IMR-90 (cell line): ENCODE measurements around the gene NTRK2. TPM values are rescaled to one million over a fixed set of nuclear protein-coding genes. Genes with fewer than 3 reads are reported as not detected.

Source experiments
- ATAC-seq: fragments of 200-7000 bp; cut with Tn5 transposase; 2 replicates; pipeline ENCODE4 v1.9.1; 2020; ENCODE audit warnings: low read depth, mild to moderate bottlenecking, moderate library complexity
- BruUV-seq: library from RNA; stranded (reverse); fragments of 400-500 nt; replicated peaks from 2 replicates; lab custom pipeline; 2021; lab: Mats Ljungman, UMichigan
- CTCF ChIA-PET: fragments of 300-600 bp; formaldehyde crosslinking; extraction: SDS; loops from one replicate; lab custom pipeline; 2021; ENCODE audit warnings: antibody characterized with exemption; lab: Yijun Ruan, JAX
- POLR2A ChIA-PET: fragments of 300-600 bp; sonication (Branson Sonifier 250); formaldehyde crosslinking; loops from one replicate; lab custom pipeline; 2022; ENCODE audit warnings: antibody characterized with exemption; ENCODE audit not compliant: unreplicated experiment; lab: Charles Lee
- DNase-seq: peaks from one replicate; pipeline ENCODE4 v3.0.0; 2013
- H2AFZ ChIP-seq: replicated peaks from 2 replicates; pipeline ENCODE3; 2013; ENCODE audit warnings: low read length, mild to moderate bottlenecking; ENCODE audit not compliant: poor library complexity
- H2AK5ac ChIP-seq: 2 replicates; pipeline ENCODE4 v1.6.1; 2013; ENCODE audit warnings: low read depth, low read length, inconsistent platforms
- H2AK9ac ChIP-seq: replicated peaks from 2 replicates; pipeline ENCODE3; 2013; ENCODE audit warnings: mild to moderate bottlenecking, low read depth, low read length, moderate library complexity; ENCODE audit not compliant: poor library complexity
- H2BK120ac ChIP-seq: 2 replicates; pipeline ENCODE4 v1.6.1; 2013; ENCODE audit warnings: low read depth, low read length, inconsistent platforms
- H2BK15ac ChIP-seq: 3 replicates; pipeline ENCODE4 v1.6.1; 2013; ENCODE audit warnings: low read depth, low read length, inconsistent platforms
- H2BK20ac ChIP-seq: 2 replicates; pipeline ENCODE4 v1.6.1; 2013; ENCODE audit warnings: low read depth, mild to moderate bottlenecking, inconsistent platforms, low read length, moderate library complexity
- H2BK5ac ChIP-seq: 2 replicates; pipeline ENCODE4 v1.6.1; 2013; ENCODE audit warnings: mild to moderate bottlenecking, low read depth, low read length, inconsistent platforms; ENCODE audit not compliant: poor library complexity, severe bottlenecking
- H3K14ac ChIP-seq: replicated peaks from 2 replicates; pipeline ENCODE4 v1.6.1; 2013; ENCODE audit warnings: low read depth, low read length, inconsistent platforms
- H3K18ac ChIP-seq: 2 replicates; pipeline ENCODE4 v1.6.1; 2013; ENCODE audit warnings: low read depth, low read length, control low read depth
- H3K23ac ChIP-seq: 2 replicates; pipeline ENCODE4 v1.6.1; 2013; ENCODE audit warnings: low read depth, low read length, inconsistent platforms
- H3K27ac ChIP-seq: 2 replicates; pipeline ENCODE4 v1.5.1; 2013; ENCODE audit warnings: mild to moderate bottlenecking, control low read depth, low read length; ENCODE audit not compliant: insufficient read depth
- H3K27me3 ChIP-seq: 2 replicates; pipeline ENCODE4 v1.6.1; 2013; ENCODE audit warnings: low read length; ENCODE audit not compliant: control insufficient read depth, insufficient read depth
- H3K36me3 ChIP-seq: 2 replicates; pipeline ENCODE4 v1.6.1; 2013; ENCODE audit warnings: low read length, mixed read lengths; ENCODE audit not compliant: control insufficient read depth, insufficient read depth
- H3K4ac ChIP-seq: 2 replicates; pipeline ENCODE4 v1.6.1; 2013; ENCODE audit warnings: low read depth, low read length, inconsistent platforms
- H3K4me1 ChIP-seq: 2 replicates; pipeline ENCODE4 v1.6.1; 2013; ENCODE audit warnings: low read length, mixed read lengths; ENCODE audit not compliant: control insufficient read depth, insufficient read depth
- H3K4me2 ChIP-seq: 2 replicates; pipeline ENCODE4 v1.6.1; 2013; ENCODE audit warnings: low read depth, mild to moderate bottlenecking, control low read depth, low read length, moderate library complexity
- H3K4me3 ChIP-seq: 2 replicates; pipeline ENCODE4 v1.5.1; 2013; ENCODE audit warnings: low read depth, mild to moderate bottlenecking, control low read depth, low read length, moderate library complexity; ENCODE audit not compliant: insufficient read depth
- H3K56ac ChIP-seq: 2 replicates; pipeline ENCODE4 v1.6.1; 2013; ENCODE audit warnings: low read length, inconsistent platforms; ENCODE audit not compliant: insufficient read depth; ENCODE audit errors: extremely low read depth
- H3K79me1 ChIP-seq, 2 experiments: 2 replicates each; pipeline ENCODE4 v1.6.1; 2013; ENCODE audit warnings: low read length in 2 of 2, inconsistent platforms in 1 of 2, low read depth in 1 of 2
- H3K9ac ChIP-seq: 2 replicates; pipeline ENCODE4 v1.6.1; 2013; ENCODE audit warnings: low read depth, low read length, control low read depth
- H3K9me1 ChIP-seq: 2 replicates; pipeline ENCODE4 v1.6.1; 2013; ENCODE audit warnings: low read length, inconsistent platforms; ENCODE audit not compliant: insufficient read depth
- H3K9me3 ChIP-seq: 2 replicates; pipeline ENCODE4 v1.6.1; 2013; ENCODE audit warnings: low read length; ENCODE audit not compliant: control insufficient read depth, insufficient read depth
- H4K20me1 ChIP-seq: 2 replicates; pipeline ENCODE4 v1.6.1; 2013; ENCODE audit warnings: low read length, inconsistent platforms; ENCODE audit not compliant: insufficient read depth
- H4K5ac ChIP-seq: 2 replicates; pipeline ENCODE4 v1.6.1; 2013; ENCODE audit warnings: mild to moderate bottlenecking, low read depth, low read length, control low read depth
- H4K8ac ChIP-seq, 2 experiments: 2 replicates each; pipeline ENCODE4 v1.6.1; 2013; ENCODE audit warnings: low read depth in 2 of 2, low read length in 2 of 2, control low read depth in 1 of 2, inconsistent platforms in 1 of 2
- H4K91ac ChIP-seq: 2 replicates; pipeline ENCODE4 v1.6.1; 2013; ENCODE audit warnings: low read depth, low read length, inconsistent platforms; ENCODE audit not compliant: insufficient read depth
- BHLHE40 ChIP-seq: fragments of 150-350 bp; IDR thresholded peaks from 2 replicates; pipeline ENCODE4 v1.6.1; 2016; ENCODE audit warnings: mild to moderate bottlenecking, low read depth, low read length
- CTCF ChIP-seq: conservative IDR thresholded peaks from 2 replicates; pipeline ENCODE4 v1.5.1; 2012; ENCODE audit warnings: mild to moderate bottlenecking, low read depth, low read length, improper control_type of control experiment
- FOS ChIP-seq: fragments of 150-350 bp; IDR thresholded peaks from 2 replicates; pipeline ENCODE4 v1.6.1; 2016; ENCODE audit warnings: low read depth, low read length
- MAFK ChIP-seq: IDR thresholded peaks from 2 replicates; pipeline ENCODE4 v1.6.1; 2012; ENCODE audit warnings: low read depth, low read length, improper control_type of control experiment
- NFE2L2 ChIP-seq: fragments of 150-350 bp; IDR thresholded peaks from 2 replicates; pipeline ENCODE4 v1.6.1; 2016; ENCODE audit warnings: low read depth, mild to moderate bottlenecking, low read length
- WGBS, 2 experiments: methylation state at CpG; one replicate each; pipeline versions ENCODE4 v1.1.5 to v1.1.7; 2013; ENCODE audit warnings: missing lambda C conversion rate in 2 of 2; ENCODE audit not compliant: insufficient read length in 1 of 2; ENCODE audit errors: extremely low coverage in 2 of 2; 5-methylcytosine and 5-hydroxymethylcytosine counted together
- dilution Hi-C: fragments of 300-500 bp; cut with HindIII; formaldehyde crosslinking; loops from one replicate; pipeline ENCODE4 v1.14.3; 2018; ENCODE audit warnings: low sequenced_read_pairs; ENCODE audit not compliant: unreplicated experiment
- in situ Hi-C: fragments of 300-500 bp; cut with MboI; formaldehyde crosslinking; loops from 3 replicates; pipeline ENCODE4 v1.14.3; 2019; ENCODE audit warnings: low sequenced_read_pairs, inconsistent platforms, mixed read lengths
- intact Hi-C: fragments of 100-400 bp; cut with micrococcal nuclease; formaldehyde crosslinking; loops from 2 replicates; pipeline ENCODE4 v1.10.0; 2022
- polyA plus RNA-seq, 3 experiments: library from polyadenylated mRNA; depleted of rRNA; stranded (reverse); fragments of >200 nt; gene quantifications; 2 replicates each; pipeline ENCODE4 v1.2.3, GENCODE V29; 2012; ENCODE audit warnings: low replicate concordance in 1 of 3
- total RNA-seq: library from RNA; depleted of rRNA; stranded (reverse); fragments of >200 nt; gene quantifications from 2 replicates; pipeline ENCODE4 v1.2.3, GENCODE V29; 2012
- TF ChIP-seq, protein P1 (sequence below): fragments of 150-350 bp; IDR thresholded peaks from 2 replicates; pipeline ENCODE4 v1.6.1; 2017; ENCODE audit warnings: mild to moderate bottlenecking, antibody characterized with exemption, low read length, low read depth

NTRK2 gene
- total and polyA plus RNA-seq, 2 of the 4 experiments (the other 2 are of a cell fraction), result under 0.01 to 0.02 TPM

DNA sequence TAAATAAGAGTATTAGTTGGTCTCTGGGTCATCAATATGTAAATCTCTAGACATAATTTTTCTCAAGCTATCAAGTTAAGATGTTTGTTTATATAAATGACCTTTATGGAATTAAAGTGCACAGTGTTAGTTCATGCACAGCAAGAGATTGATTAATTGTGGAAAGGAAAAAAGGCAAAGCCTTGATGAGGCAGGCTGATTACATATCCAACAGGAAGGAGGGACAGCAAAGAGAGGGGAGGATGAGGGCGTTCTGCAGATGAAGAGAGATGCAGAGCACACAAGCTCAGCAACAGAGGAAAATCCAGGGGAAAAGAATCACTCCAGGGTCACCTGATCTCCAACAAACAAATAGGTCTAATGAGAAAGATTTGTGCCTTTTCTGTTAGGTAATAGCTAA, 16.5 kb downstream of the NTRK2 start:
- Histone ChIP-seq H3K9me3 (no peaks in the 10 kb centered on the region), H2BK20ac (no peak overlapping the region), H3K27ac (no peak overlapping the region), H3K27me3 (no peaks in the 10 kb centered on the region), H2BK5ac (no peak overlapping the region), H3K4ac (no peak overlapping the region), H3K18ac (no peak overlapping the region), H3K4me3 (no peak overlapping the region), H2AK5ac (no peak overlapping the region), H2AK9ac (no peak overlapping the region), H3K9ac (no peak overlapping the region), H4K8ac (no peak overlapping the region), H3K4me1 (no peaks in the 10 kb centered on the region), H3K23ac (no peak overlapping the region), H3K9me1 (no peaks in the 10 kb centered on the region), H3K14ac (no peak overlapping the region), H2BK120ac (no peak overlapping the region), H3K36me3 (no peaks in the 10 kb centered on the region), H4K20me1 (no peaks in the 10 kb centered on the region), H4K91ac (no peak overlapping the region), H4K5ac (no peak overlapping the region), H3K56ac (no peak overlapping the region), H2BK15ac (no peak overlapping the region), H3K4me2 (no peak overlapping the region), H3K79me1 (no peaks in the 10 kb centered on the region), H2AFZ (no peak overlapping the region)
- WGBS, 2 experiments, result no CpG with 5 or more reads among the region's 1 CpG
- intact Hi-C loops, result no loop called here
- ChIA-PET CTCF (no interaction called here), POLR2A (no interaction called here)
- BruUV-seq, result no TSS peak
- no peak for ATAC-seq
- DNase-seq, result no peak
- TF ChIP-seq, protein P1, sequence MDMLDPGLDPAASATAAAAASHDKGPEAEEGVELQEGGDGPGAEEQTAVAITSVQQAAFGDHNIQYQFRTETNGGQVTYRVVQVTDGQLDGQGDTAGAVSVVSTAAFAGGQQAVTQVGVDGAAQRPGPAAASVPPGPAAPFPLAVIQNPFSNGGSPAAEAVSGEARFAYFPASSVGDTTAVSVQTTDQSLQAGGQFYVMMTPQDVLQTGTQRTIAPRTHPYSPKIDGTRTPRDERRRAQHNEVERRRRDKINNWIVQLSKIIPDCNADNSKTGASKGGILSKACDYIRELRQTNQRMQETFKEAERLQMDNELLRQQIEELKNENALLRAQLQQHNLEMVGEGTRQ, result no peak
- TF ChIP-seq FOS, result no peak
- no peak for TF ChIP-seq CTCF
- TF ChIP-seq MAFK, result no peak
- TF ChIP-seq NFE2L2, result no peak
- TF ChIP-seq BHLHE40, result no peak
- in situ Hi-C loops, result no loop called here
- dilution Hi-C loops, result no loop called here
